HG02571 (cell line): Measurements from ENCODE around the gene NSRP1.
"Not testable (repeated sequence)": the region's sequence is repeated elsewhere in the genome, so short reads cannot be mapped to it uniquely, and the experiment has no call there.

Source experiments
- ATAC-seq: cut with Tn5 transposase; IDR thresholded peaks from one replicate; pipeline ENCODE4 v1.9.1; 2021; ENCODE audit warnings: mild to moderate bottlenecking, moderate library complexity; ENCODE audit not compliant: unreplicated experiment

NSRP1 gene

DNA sequence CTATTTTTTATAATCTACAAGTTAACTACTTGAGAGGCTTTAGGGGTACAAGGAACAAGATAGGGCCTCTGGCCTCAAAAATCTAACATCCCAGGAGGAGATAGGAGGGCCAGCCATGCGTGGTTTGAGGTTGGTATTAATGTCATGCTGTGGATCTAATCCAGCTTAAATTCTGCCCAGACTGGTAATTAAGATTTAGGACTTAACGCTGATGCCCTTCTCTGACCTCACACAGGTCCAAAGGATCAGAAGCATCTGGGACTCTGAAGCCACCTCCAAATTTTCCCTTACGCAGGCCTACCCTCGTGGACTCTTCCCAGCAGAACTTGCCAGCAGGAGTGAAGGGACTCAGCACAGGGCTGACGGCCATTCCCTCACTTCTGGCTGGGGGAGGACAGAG is 103.8 kb downstream of the NSRP1 start:
- ATAC-seq = no peak

GRCh38 chr17:30221346-30221745 is 104.7 kb downstream of the NSRP1 start:
- no peak for ATAC-seq

GRCh38 chr17:30222251-30222650 is 105.6 kb downstream of the NSRP1 start:
- ATAC-seq = no peak

DNA sequence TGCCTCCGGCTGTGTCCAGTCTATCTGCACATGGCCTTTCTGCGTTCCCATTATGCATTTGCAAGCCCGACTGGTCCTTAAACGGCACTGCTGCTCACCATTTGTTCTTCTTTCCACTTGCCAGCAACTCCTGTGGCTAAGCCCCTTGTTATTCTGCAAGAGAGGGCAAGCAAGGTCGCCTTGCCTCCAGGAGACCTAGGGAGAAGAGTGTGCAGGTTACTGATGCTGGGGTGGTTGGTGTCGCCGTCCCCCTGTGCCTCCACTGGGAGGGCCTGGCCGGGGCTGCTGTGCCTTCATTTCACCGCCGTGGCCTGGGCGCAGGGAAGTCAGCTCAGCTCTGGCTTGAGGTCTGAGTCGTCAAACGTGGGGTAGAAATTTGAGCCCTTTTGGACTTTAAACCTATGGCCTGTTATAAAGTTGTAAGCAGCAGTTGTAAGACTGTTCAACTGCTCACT is 106.1 kb downstream of the NSRP1 start:
- no peak for ATAC-seq

DNA sequence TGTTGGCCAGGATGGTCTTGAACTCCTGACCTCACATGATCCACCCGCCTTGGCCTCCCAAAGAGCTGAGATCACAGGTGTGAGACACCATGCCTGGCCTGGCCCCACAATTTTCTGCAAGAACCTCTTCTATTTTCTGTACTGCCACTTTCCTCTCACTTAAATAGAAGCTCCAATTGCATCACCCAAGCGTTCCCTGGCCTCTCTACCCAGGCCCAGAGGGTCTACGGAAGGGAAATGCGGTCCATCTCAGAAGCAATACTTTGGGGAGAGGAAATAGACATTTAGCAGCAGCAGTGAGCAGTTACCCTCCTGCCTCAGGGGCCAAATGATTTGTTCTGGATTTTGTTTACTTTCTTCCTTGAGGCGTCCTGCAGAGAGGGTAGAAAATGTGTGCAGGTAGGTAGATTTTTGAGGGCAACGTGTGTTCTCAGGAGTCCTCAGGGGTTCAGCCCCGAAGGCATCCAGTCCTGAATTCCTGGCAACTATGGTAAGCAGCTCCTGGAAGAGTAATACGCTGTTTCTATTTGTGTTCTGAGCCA is 107.9 kb downstream of the NSRP1 start:
- ATAC-seq = no peak

DNA sequence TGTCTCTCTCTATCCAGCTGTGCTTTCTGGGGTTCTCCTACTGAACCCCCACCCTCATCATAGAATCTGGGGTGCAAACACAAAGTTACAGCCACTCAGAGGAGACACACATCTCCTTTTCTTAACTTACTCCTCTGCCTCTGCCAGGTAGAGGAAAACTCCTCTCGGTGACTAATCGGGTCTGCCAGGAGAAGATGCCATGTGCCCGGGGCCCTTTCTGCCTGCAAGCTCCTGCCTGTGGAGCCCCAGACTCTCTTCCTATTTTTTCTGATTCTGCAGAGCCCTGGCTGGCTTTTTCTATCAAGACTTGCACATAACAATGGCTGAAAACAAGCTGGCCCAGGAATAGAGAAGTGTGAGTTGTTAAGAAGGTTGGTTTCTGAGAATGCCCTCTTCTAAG is 108.5 kb downstream of the NSRP1 start:
- ATAC-seq = no peak

DNA sequence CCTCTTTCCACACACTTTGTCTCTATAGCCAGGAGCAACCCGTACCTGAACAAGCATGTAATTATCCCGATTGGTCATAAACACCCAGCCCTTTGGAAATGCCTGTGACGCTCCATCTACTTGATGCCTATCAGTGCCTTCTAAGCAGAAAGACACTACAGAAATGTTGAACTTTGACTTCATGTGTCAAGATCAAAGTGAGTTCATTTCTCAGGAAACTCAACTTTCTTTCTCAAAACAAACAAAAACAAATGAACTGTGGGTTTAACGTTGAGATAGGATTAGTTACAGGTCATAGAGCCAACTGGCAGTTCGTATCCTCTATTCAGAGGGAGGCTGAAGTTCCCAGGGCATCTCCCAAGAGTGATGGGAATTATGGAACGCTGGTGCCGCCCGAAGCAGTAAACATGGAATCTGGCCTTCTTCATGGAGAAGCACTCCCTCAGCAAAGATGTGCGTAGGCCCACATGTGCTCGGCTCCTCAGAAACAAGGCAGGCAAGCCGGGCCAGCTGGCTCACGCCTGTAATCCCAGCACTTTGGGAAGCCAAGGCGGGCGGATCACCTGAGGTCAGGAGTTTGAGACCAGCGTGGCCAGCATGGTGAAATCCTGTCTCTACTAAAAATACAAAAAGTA is 109.4 kb downstream of the NSRP1 start:
- no peak for ATAC-seq

- ATAC-seq = no peak
These were observed 110.3 kb downstream of the NSRP1 start for GRCh38 chr17:30226878-30227277.

- ATAC-seq = no peak
These were observed 111.4 kb downstream of the NSRP1 start for GRCh38 chr17:30228011-30228410.

GRCh38 chr17:30229012-30229411 is 112.4 kb downstream of the NSRP1 start:
- no peak for ATAC-seq

GRCh38 chr17:30230009-30230408 is 113.4 kb downstream of the NSRP1 start:
- ATAC-seq = not testable (repeated sequence)

DNA sequence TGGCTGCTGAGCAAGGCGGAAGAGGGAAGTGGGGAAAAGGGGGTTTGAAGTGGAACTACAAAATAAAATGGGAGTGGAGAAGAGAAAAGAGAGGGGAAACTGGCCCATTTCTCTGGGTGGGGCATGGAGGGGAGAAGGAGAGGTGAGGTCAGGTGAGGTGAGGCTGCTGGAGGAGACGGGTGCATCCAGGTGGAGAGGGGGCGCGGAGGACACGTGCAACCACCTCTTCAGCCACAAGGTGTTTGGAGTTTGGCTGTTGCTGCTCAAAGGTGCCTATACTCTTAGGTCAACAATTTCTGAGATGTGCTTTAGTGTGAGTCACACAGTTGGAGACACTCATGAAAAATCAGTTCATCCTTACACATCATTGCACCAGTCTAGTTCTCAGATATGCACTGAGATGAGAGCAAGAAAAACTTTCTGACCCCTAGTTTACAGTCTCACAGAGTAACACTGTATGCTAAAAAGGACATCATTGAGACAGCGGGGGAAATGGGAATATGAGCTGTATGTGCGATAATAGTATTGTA is 114.0 kb downstream of the NSRP1 start:
- no peak for ATAC-seq

DNA sequence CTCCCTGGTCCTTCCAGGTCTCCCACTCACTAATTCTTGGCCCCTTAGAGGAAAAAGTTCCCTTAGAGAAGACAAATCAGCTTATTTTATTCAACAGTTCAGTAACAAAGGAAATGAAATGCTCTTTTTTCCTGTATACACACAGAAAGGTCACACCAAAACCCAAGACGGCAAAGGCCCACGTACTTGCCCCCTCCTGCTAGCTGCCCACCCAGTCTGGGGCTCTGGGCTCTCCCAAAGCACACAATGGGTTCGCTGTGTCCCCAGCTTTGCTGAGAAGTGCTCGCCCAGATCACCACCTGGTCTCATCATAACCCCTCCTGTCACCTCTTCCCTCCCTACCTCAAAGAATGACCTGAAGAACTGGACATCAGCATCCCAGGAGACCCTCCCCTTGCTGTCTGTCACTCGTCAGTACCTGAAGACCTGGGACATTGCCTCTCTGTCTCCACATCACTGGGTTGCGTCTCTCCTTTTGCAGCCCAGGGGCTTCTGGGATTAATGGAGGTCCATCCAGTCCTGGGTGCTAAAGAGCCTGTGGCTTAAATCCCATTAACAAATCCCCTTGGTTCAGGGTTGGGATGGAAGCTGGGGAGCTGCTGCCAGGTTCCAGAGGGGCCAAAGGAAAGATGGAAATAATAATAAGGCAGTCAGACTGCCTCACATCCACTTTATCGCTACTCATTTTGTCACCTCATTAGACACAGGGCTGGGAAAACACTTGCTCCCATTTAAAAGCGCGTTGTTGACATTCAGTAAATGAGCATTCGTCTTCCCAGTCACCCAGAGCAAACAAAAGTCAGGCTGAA is 115.6 kb downstream of the NSRP1 start:
- no peak for ATAC-seq

- no peak for ATAC-seq
These were observed 116.3 kb downstream of the NSRP1 start for GRCh38 chr17:30232824-30233427.

DNA sequence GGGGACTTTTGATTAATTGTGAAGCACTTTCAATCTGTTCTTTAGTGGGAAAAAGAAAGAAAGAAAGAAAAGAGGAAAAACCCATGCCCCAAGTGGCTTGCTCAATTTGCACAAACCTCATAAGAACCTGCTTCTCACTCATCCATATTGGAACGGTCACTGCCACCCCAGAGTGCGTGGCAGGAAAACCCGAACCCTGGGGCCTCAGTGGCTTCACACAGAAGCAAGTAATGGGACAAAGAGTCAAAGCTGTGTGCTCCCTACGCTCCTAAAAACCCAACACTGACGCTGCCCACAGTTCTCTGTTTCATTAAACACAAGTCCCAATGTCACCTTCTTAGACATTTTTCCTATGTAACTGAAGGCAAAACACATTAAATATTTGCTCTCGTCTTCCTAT is 117.7 kb downstream of the NSRP1 start:
- no peak for ATAC-seq

GRCh38 chr17:30234964-30235363 is 118.3 kb downstream of the NSRP1 start:
- ATAC-seq = no peak

- ATAC-seq = no peak
These were observed 119.0 kb downstream of the NSRP1 start, which contains the start of gene SLC6A4 for GRCh38 chr17:30235386-30236296. Gene SLC6A4 (minus strand): TSS chr17:30235697. CDS start chr17:30221958, 13,739 bp downstream.
